Lower leg skin (tissue), 3 donors: ENCODE data around the gene SPIRE1.

Experiments used
- CTCF ChIP-seq, 3 donors: fragments of 450-650 bp; IDR thresholded peaks; one replicate each; pipeline ENCODE4 v1.5.1; 2016; ENCODE audit warnings: antibody characterized with exemption in 3 of 3, mild to moderate bottlenecking in 3 of 3, moderate library complexity in 2 of 3
- POLR2A ChIP-seq, 2 donors: fragments of 450-650 bp; IDR thresholded peaks; one replicate each; pipeline ENCODE4 v1.6.1; 2016 to 2017; ENCODE audit warnings: antibody characterized with exemption in 2 of 2, mild to moderate bottlenecking in 1 of 2, moderate library complexity in 1 of 2

GRCh38 chr18:12589448-12589847 lies 68.5 kb downstream of the SPIRE1 start:
- TF ChIP-seq CTCF (IDR thresholded peaks at IDR 0.05) (no peak), POLR2A (IDR thresholded peaks at IDR 0.05) (no peak)
